ENCODE data around the gene ISOC1.

ISOC1 gene

GRCh38 chr5:129118826-129119225 is 24.3 kb downstream of the ISOC1 start:
- FAIRE-seq (no peak), DNase-seq (ENCODE audit: insufficient read length, low spot score) (no peak)
- TF ChIP-seq POLR2AphosphoS5 (IDR thresholded peaks at IDR 0.05; ENCODE audit: low read depth, low read length) = no peak
- TF ChIP-seq POU2F2 (IDR thresholded peaks at IDR 0.05; ENCODE audit: low read depth, low read length) = no peak
- no peak for TF ChIP-seq POLR2A (IDR thresholded peaks at IDR 0.05; ENCODE audit: low read depth, low read length)
- TF ChIP-seq PAX5 (IDR thresholded peaks at IDR 0.05; ENCODE audit: insufficient read depth, low read length, severe bottlenecking) = no peak
- TF ChIP-seq SPI1 (IDR thresholded peaks at IDR 0.05; ENCODE audit: low read depth, low read length) = no peak
- TF ChIP-seq TAF1 (IDR thresholded peaks at IDR 0.05; ENCODE audit: low read depth, low read length) = no peak

DNA sequence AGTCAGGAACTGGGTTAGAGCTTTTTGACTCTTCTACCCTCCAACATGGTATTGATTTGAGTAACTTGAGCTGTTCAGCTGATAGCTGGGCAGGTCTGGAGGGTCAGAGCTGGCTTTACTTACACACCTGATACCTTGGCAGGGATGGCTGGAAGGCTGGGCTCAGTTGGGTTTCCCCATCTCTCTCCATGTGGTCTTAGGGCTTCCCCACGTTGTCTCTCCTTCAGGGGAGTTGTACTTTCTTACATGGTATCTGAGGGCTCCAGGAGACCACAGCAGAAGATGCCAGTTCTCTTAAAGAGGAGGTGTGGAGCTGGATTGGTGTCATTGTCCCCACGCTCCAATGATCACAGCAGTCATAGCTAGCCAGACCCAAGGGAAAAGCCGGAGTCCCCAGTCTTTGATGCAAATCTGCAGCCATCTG is 25.6 kb downstream of the ISOC1 start:
- TF ChIP-seq SPI1 (IDR thresholded peaks at IDR 0.05; ENCODE audit: low read depth, low read length) = 0 out of 2 replicates have a peak, but pooled peaks have one; percentile 14
- TF ChIP-seq TAF1 (IDR thresholded peaks at IDR 0.05; ENCODE audit: low read depth, low read length) = no peak
- TF ChIP-seq PAX5 (IDR thresholded peaks at IDR 0.05; ENCODE audit: insufficient read depth, low read length, severe bottlenecking) = peak; percentile 14
- DNase-seq (ENCODE audit: insufficient read length, low spot score) (no peak), FAIRE-seq (no peak)

DNA sequence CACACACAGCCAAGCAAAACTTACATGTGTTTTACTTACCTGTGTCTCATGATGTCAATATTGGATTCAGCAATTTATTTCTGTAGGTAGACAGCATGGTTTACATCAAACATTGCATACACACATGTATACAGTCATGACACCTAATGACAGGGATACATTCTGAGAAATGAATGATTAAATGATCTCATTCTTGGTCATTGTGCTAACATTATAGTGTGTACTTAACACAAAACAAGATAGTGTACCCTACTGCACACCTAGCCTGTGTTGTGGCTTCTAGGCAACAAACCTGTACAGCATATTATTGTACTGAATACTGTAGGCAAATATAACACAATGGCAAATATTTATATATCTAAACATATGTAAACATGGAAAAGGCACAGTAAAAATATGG is 28.0 kb downstream of the ISOC1 start:
- TF ChIP-seq POLR2AphosphoS5 (IDR thresholded peaks at IDR 0.05; ENCODE audit: low read depth, low read length) = no peak
- no peak for TF ChIP-seq SPI1 (IDR thresholded peaks at IDR 0.05; ENCODE audit: low read depth, low read length)
- no peak for TF ChIP-seq TAF1 (IDR thresholded peaks at IDR 0.05; ENCODE audit: low read depth, low read length)
- TF ChIP-seq POU2F2 (IDR thresholded peaks at IDR 0.05; ENCODE audit: low read depth, low read length) = no peak
- TF ChIP-seq PAX5 (IDR thresholded peaks at IDR 0.05; ENCODE audit: insufficient read depth, low read length, severe bottlenecking) = no peak
- TF ChIP-seq POLR2A (IDR thresholded peaks at IDR 0.05; ENCODE audit: low read depth, low read length) = no peak
- DNase-seq (ENCODE audit: insufficient read length, low spot score) (no peak), FAIRE-seq (peak; percentile 5)

- FAIRE-seq (peak; percentile 9), DNase-seq (ENCODE audit: insufficient read length, low spot score) (no peak)
- TF ChIP-seq POLR2A (IDR thresholded peaks at IDR 0.05; ENCODE audit: low read depth, low read length) (no peak), SPI1 (IDR thresholded peaks at IDR 0.05; ENCODE audit: low read depth, low read length) (peak; percentile 29; the same call in 1 of the 2 replicates)
Measured at GRCh38 chr5:129124608-129125007, 30.1 kb downstream of the ISOC1 start.

GRCh38 chr5:129125819-129126218 is 31.3 kb downstream of the ISOC1 start:
- no peak for TF ChIP-seq PAX5 (IDR thresholded peaks at IDR 0.05; ENCODE audit: insufficient read depth, low read length, severe bottlenecking)
- peak; percentile 76 for TF ChIP-seq SPI1 (IDR thresholded peaks at IDR 0.05; ENCODE audit: low read depth, low read length)
- peak; percentile 2 for DNase-seq (ENCODE audit: insufficient read length, low spot score)
- no peak for FAIRE-seq

- TF ChIP-seq POLR2A (IDR thresholded peaks at IDR 0.05; ENCODE audit: low read depth, low read length) (no peak), SPI1 (IDR thresholded peaks at IDR 0.05; ENCODE audit: low read depth, low read length) (no peak), TAF1 (IDR thresholded peaks at IDR 0.05; ENCODE audit: low read depth, low read length) (no peak), POU2F2 (IDR thresholded peaks at IDR 0.05; ENCODE audit: low read depth, low read length) (no peak), PAX5 (IDR thresholded peaks at IDR 0.05; ENCODE audit: insufficient read depth, low read length, severe bottlenecking) (no peak), POLR2AphosphoS5 (IDR thresholded peaks at IDR 0.05; ENCODE audit: low read depth, low read length) (no peak)
- DNase-seq (ENCODE audit: insufficient read length, low spot score) (no peak), FAIRE-seq (no peak)
Measured at GRCh38 chr5:129133553-129133952, 39.0 kb downstream of the ISOC1 start.

DNA sequence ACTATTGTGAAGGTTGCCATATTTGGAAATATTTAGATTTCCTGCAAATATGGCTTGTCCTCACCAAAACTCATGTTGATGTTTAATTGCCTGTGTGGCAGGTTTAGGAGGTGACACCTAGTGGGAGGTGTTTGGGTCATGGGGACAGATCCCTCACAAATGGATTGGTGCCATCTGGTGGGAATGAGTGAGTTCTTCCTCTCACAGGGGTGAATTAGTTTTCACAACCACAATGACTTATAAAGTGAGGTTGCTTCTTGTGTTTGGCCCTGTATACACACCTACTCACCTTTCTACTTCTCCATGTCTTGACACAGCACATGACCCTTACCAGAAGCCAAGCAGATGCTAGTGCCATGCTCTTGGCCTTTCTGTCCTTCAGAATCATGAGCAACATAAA is 41.1 kb downstream of the ISOC1 start:
- no peak for FAIRE-seq
- DNase-seq (ENCODE audit: insufficient read length, low spot score) = no peak
- TF ChIP-seq SPI1 (IDR thresholded peaks at IDR 0.05; ENCODE audit: low read depth, low read length) (no peak), PAX5 (IDR thresholded peaks at IDR 0.05; ENCODE audit: insufficient read depth, low read length, severe bottlenecking) (no peak), TAF1 (IDR thresholded peaks at IDR 0.05; ENCODE audit: low read depth, low read length) (no peak)

- FAIRE-seq (no peak), DNase-seq (ENCODE audit: insufficient read length, low spot score) (no peak)
- TF ChIP-seq POLR2A (IDR thresholded peaks at IDR 0.05; ENCODE audit: low read depth, low read length) (no peak), PAX5 (IDR thresholded peaks at IDR 0.05; ENCODE audit: insufficient read depth, low read length, severe bottlenecking) (no peak), TAF1 (IDR thresholded peaks at IDR 0.05; ENCODE audit: low read depth, low read length) (no peak)
Measured at GRCh38 chr5:129137637-129138036, 43.1 kb downstream of the ISOC1 start.

- DNase-seq (ENCODE audit: insufficient read length, low spot score) (no peak), FAIRE-seq (no peak)
- TF ChIP-seq POU2F2 (IDR thresholded peaks at IDR 0.05; ENCODE audit: low read depth, low read length) (no peak), PAX5 (IDR thresholded peaks at IDR 0.05; ENCODE audit: insufficient read depth, low read length, severe bottlenecking) (no peak), POLR2AphosphoS5 (IDR thresholded peaks at IDR 0.05; ENCODE audit: low read depth, low read length) (no peak), TAF1 (IDR thresholded peaks at IDR 0.05; ENCODE audit: low read depth, low read length) (no peak), SPI1 (IDR thresholded peaks at IDR 0.05; ENCODE audit: low read depth, low read length) (no peak)
Measured at GRCh38 chr5:129141078-129141477, 46.5 kb downstream of the ISOC1 start.

- DNase-seq (ENCODE audit: insufficient read length, low spot score) (no peak), FAIRE-seq (no peak)
- no peak for TF ChIP-seq POLR2AphosphoS5 (IDR thresholded peaks at IDR 0.05; ENCODE audit: low read depth, low read length)
- TF ChIP-seq POLR2A (IDR thresholded peaks at IDR 0.05; ENCODE audit: low read depth, low read length) = no peak
- no peak for TF ChIP-seq TAF1 (IDR thresholded peaks at IDR 0.05; ENCODE audit: low read depth, low read length)
- no peak for TF ChIP-seq POU2F2 (IDR thresholded peaks at IDR 0.05; ENCODE audit: low read depth, low read length)
- TF ChIP-seq PAX5 (IDR thresholded peaks at IDR 0.05; ENCODE audit: insufficient read depth, low read length, severe bottlenecking) = no peak
- TF ChIP-seq SPI1 (IDR thresholded peaks at IDR 0.05; ENCODE audit: low read depth, low read length) = no peak
Measured at GRCh38 chr5:129141696-129142095, 47.1 kb downstream of the ISOC1 start.

DNA sequence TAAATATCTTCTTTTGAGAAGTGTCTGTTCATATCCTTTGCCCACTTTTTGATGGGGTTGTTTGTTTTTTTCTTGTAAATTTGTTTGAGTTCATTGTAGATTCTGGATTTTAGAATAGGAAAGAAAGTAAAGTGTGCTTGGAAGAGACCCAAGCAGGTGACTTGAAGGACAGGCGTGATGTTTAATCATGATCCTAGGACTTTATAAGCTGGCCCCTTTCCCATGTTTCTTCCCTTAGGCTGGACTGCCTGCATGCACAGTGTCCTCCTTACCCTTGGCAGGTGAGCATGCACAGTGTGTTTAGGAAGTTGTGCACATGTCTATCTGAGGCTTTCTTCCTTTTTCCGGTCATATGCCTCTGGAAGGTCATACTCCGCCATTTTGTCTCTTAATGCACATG is 61.3 kb downstream of the ISOC1 start:
- FAIRE-seq = no peak
- no peak for DNase-seq (ENCODE audit: insufficient read length, low spot score)
- no peak for TF ChIP-seq SPI1 (IDR thresholded peaks at IDR 0.05; ENCODE audit: low read depth, low read length)
